GM19240 (cell line): Measurements from ENCODE around the gene HES7.
"Not testable (repeated sequence)": the region's sequence is repeated elsewhere in the genome, so short reads cannot be mapped to it uniquely, and the experiment has no call there.

Experiments used
- DNase-seq: peaks from one replicate; pipeline ENCODE4 v3.0.0; 2011; ENCODE audit warnings: low spot score; ENCODE audit not compliant: insufficient read length

Gene HES7

GRCh38 chr17:8103549-8103948 lies 20.4 kb downstream of the HES7 start:
- DNase-seq = no peak

DNA sequence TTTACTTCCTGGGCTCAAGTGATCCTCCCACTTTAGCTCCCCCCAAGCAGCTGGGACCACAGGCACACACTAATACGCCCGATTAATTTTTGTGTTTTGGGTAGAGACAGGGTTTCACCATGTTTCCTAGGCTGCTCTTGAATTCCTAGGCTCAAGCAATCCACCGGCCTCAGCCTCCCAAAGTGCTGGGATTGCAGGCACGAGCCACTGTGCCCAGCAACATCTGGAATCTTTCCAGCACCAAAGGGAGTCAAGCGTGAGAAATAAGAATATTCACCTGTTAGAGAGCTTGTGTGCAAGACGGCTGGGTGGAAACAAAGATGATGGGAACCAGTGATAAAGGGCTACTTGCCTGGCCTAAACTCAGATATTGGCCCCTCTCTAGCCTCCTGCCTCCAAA lies 22.2 kb downstream of the HES7 start:
- no peak for DNase-seq

- DNase-seq = no peak
These were observed 23.1 kb downstream of the HES7 start for GRCh38 chr17:8100763-8101162.

DNA sequence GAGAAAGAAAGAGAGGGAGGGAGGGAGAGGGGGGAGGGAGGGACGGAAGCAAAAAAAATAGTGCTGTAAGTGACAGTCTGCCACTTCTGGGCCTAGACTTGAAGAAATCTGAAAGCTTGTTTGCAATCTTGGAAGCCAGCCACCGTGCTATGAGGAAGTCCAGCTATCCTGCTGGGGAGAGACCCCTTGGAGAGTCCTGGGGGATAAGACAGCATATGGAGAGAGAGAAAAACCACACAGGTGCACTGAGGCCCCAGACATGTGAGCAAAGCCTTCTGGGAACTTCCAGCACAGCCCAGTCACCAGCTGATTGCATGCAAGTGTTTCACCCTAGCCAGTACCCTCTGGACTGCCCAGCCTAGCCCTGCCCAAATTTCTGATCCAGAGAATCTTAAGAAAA lies 23.8 kb downstream of the HES7 start:
- DNase-seq = no peak

GRCh38 chr17:8096541-8096940 lies 27.4 kb downstream of the HES7 start:
- DNase-seq = no peak

DNA sequence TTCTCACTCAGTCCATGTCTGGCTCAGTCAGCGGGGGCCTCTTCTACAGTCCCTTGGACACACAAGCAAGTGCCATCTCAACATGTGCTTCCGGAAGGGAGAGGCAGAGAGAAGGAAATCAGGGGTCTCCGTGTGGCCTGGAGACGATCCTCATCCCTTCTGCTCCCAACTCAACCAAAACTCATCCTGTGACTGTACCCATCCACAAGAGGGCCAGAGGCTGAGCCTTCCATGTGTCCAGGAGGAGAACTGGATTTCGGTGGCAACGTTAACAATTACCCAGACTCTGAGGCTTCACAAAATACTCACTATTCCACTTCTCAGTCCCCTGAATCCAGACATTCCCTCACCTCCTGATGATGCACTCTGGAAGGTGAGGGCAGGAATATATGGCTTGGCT lies 28.5 kb downstream of the HES7 start:
- no peak for DNase-seq

- peak; percentile 55 for DNase-seq
These were observed 32.7 kb downstream of the HES7 start for GRCh38 chr17:8091033-8091687.

GRCh38 chr17:8089728-8090127 lies 34.2 kb downstream of the HES7 start:
- DNase-seq = no peak

DNA sequence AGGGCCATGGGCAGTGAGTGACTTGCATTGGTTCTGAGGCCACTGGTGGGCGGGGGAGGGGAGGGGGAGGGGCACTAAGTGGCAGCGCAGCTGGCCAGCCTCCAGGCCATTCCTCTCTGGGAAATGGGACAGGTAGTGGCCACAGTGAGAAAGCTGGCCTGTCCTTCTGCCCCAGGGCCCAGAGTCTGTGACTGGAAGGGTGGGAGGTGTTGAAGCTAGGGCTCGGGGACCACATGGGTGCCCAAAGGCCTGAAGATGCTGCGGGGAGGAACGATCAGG lies 36.0 kb downstream of the HES7 start:
- DNase-seq = no peak

DNA sequence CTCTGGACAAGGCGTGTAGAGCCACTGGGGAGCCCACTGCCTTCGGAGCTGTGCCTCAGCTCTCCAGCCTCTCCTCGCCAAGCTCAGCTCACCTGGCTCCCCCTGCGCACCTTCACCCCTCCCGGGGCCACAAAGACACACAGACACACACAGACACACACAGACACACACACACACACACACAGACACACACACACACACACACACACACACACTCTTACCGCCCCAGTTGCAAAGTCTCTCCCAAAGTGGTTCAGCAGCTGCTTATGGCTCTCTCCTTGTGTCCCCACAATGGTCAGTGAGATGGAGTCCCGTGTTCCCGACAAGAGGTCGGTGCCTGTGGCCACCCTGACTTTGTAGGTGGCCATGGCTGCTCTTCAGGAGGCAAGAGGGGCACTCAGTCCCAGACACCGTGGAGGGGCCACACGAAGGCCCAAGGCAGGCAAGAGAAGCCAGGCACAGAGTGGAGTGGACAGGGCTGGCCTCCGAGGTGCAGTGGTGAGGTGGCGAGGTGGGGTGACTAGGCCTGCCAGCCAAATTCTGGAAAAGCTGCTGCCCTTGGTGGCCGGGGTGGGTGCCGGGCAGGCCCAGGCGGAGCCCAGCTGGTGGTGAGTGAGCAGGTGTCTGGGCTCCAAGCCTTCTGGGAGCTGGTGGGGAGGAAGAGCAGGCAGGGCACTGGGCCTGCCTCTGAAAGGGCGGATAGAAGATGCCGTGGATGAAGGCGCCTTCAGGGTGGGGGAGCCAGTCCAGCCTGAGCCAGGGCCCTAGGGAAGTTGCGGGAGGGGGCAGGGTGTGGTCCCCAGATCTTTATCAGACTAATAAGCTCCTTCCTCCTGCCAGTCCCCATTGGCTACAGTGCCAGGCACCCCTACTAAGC lies 36.6 kb downstream of the HES7 start, which contains the start of gene ALOX12B:
ALOX12B (minus strand) TSS at position 642 of the 877 bp plus-strand sequence; CDS start at position 368, 274 bp downstream.
- no peak for DNase-seq

DNA sequence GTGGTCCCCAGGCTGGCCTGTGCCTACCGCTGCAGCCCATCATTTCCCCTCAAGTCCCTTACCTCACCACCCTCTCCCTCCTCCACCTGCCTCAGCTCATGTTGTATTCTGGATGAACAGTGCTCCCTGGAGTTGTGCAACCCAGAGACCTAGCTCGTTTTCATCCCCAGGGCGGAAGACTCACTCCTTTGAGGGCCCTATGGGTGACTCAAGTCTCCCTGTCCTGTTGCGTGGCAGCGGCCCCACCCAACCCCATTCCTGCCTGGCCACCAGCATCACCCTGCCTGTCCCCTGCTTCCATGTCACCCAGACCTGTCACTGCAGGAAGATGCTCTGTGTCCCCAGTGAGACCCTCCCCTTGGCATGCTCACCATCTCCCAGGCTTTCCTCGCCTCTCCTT lies 39.7 kb downstream of the HES7 start:
- no peak for DNase-seq

- no peak for DNase-seq
These were observed 41.6 kb downstream of the HES7 start for GRCh38 chr17:8082292-8082691.

GRCh38 chr17:8081876-8082275 lies 42.0 kb downstream of the HES7 start:
- DNase-seq = no peak

DNA sequence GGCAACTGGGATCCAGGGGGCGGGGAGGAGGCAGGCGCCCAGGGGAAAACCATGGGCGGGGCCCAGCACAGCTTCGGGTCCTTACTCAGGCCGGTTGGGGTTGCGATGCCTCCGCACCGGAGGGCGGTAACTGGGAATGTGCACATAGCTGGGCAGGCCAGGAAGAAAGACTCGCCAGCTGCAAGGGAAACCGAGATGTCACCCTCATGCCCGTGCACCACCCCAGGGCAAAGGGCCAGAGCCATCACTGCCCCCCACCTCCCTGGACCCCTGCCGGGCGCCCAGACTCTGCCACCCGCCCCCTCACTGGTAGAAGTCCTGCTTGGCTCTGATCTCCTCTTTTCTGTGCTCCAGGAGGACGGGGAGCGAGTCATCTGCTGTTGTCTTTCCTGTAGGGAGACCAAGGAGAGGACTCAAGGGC lies 43.1 kb downstream of the HES7 start:
- no peak for DNase-seq

GRCh38 chr17:8080208-8080798 lies 43.6 kb downstream of the HES7 start:
- no peak for DNase-seq

DNA sequence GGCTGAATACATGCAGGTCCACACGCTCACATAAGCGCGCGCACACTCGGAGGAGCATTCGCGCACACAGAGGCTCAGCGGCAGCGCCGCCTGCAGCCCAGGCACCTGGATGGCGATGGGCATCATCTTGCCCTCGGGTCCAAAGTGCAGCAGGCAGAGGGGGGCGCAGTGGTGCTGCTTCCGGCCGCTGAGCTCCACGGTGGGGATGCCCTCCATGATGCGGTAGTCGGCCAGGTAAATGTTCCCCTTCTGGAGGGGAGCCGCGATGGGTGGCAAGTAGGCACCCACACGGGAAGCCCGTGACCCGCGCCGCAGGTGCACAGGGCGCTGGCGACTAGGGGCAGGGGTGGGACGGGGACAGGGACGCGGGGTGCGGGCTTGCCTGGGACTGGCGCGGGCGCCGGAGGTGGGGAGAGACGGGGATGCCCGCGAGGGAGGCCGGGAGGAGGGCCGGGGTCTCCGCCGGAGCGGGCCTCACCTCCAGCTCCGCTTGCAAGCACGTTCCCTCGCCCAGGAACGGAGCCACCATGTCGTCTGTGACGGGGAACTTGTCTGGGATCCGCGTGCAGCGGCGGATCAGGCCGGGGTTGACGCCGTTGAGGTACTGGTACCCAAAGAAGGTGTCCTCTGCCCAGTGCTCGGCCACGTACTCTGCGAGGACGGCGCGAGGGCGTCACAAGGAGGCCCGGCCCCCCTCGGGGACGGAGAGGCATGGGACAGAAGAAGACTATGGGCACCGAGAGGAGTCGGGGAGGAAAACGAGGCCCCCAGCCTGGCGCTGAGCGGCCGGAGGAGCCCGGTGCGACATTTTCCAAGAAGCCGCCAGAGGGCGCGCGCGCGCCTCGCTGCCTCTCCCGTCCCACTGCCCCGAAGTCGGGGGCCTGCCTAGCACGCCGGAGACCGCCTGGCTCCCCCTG lies 44.4 kb downstream of the HES7 start:
- peak; percentile 93 for DNase-seq

DNA sequence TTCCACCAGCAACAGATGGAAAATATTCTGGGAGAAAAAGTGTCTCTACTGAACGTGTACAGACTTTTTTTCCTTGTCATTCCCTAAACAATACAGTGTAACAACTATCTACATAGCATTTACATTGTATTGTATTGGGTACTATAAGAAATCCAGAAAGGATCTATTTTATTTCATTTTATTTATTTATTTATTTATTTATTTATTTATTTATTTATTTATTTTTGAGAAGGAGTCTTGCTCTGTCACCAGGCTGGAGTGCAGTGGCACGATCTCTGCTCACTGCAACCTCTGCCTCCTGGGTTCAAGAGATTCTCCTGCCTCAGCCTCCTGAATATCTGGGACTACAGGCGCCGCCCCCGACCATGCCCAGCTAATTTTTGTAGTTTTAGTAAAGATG lies 46.0 kb downstream of the HES7 start:
- DNase-seq = not testable (repeated sequence)

- no peak for DNase-seq
These were observed 47.2 kb downstream of the HES7 start for GRCh38 chr17:8076502-8077266.

DNA sequence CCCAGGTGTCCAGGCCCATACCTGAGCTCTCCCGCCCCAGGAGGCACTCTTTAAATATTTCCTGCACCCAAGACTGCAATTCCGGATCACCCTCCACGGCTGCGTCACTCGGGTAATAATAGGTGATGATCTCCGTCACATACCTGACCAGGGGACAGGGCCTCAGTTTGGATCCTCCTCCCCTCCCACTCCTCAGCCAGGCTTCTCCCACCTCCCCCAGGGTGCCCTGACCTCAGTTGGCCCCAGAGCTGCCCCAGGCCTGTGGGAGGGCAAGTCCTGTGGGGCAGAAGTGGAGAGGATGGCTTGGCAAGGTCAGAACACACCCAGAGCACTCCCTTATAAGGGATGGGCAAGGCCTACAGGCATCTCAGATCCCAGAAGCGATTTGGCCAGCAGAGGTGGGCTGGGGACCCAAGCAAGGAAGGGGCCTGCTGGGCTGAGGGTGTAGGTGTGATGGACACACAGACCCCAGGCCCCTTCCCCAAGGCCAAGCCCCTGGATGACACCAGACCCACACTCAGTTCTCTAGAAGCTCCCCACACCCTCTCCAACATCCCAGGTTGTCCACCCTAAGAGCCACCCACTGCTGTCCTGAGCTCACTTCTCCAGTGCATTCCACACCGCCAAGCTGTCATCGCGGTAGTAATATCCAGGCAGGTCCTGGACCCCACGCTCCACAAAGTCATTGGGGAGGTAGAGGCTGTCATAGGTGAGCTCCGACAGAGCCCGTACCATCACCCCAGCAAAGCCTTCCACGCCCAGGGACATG lies 48.1 kb downstream of the HES7 start:
- no peak for DNase-seq

- DNase-seq = no peak
These were observed 48.8 kb downstream of the HES7 start for GRCh38 chr17:8075081-8075480.
